IgD-negative memory B cell (primary cell): ENCODE measurements around the gene EPN1. TPM values are rescaled to one million over a fixed set of nuclear protein-coding genes. Genes with fewer than 3 reads are reported as not detected.
A peak's percentile ranks its signal among the peaks of the same experiment; 100 is the strongest.

ENCODE experiments used
- H3K27ac Mint-ChIP-seq, 3 donors: one replicate each; pipeline ENCODE4 v1.8.0; 2020 to 2022; ENCODE audit warnings: mild to moderate bottlenecking in 3 of 3, mixed read lengths in 3 of 3, moderate library complexity in 1 of 3
- H3K27me3 Mint-ChIP-seq: one replicate; pipeline ENCODE4 v1.8.0; 2021; ENCODE audit warnings: mixed read lengths
- H3K36me3 Mint-ChIP-seq: one replicate; pipeline ENCODE4 v1.8.0; 2020; ENCODE audit warnings: mild to moderate bottlenecking, mixed read lengths
- H3K4me1 Mint-ChIP-seq, 3 donors: one replicate each; pipeline ENCODE4 v1.8.0; 2020 to 2022; ENCODE audit warnings: mixed read lengths in 3 of 3, mild to moderate bottlenecking in 1 of 3
- H3K4me3 Mint-ChIP-seq, 4 donors: one replicate each; pipeline ENCODE4 v1.8.0; 2020 to 2022; ENCODE audit warnings: mild to moderate bottlenecking in 4 of 4, mixed read lengths in 4 of 4, moderate library complexity in 3 of 4
- H3K9me3 Mint-ChIP-seq, 3 donors: one replicate each; pipeline ENCODE4 v1.8.0; 2020 to 2021; ENCODE audit warnings: mixed read lengths in 3 of 3, mild to moderate bottlenecking in 1 of 3
- polyA plus RNA-seq: library from polyadenylated mRNA; unstranded; fragments of 300-500 nt; fragmentation: Illumina TruSeq; gene quantifications from one replicate; pipeline ENCODE4 v1.2.3, GENCODE V29; 2021

Gene EPN1
- polyA plus RNA-seq, 1 donor from 2014 or later: 29.9 TPM

GRCh38 chr19:55642153-55643002 is 32.6 kb upstream of the EPN1 start:
- H3K4me1 Mint-ChIP-seq: peaks cover 32 to 45% (median 42%) of the 10 kb centered on the region in 3 donors
- peak overlapping the region; percentile 92 to 97 (median 97) for H3K27ac Mint-ChIP-seq
- peaks cover 4% of the 10 kb centered on the region for H3K36me3 Mint-ChIP-seq
- peaks cover 0 to 2% (median 0%) of the 10 kb centered on the region in 3 donors for H3K9me3 Mint-ChIP-seq
- peak overlapping the region; percentile 86 to 97 (median 92) for H3K4me3 Mint-ChIP-seq
- H3K27me3 Mint-ChIP-seq: no peaks in the 10 kb centered on the region

GRCh38 chr19:55643003-55643886 is 31.8 kb upstream of the EPN1 start, which contains the start of gene ZNF581:
Gene ZNF581 (plus strand): TSS chr19:55643649. CDS start chr19:55644572, 923 bp downstream.
- Mint-ChIP-seq H3K4me1 (peaks cover 32 to 38% (median 36%) of the 10 kb centered on the region in 3 donors), H3K36me3 (peaks cover 4% of the 10 kb centered on the region)

GRCh38 chr19:55643887-55644176 is 31.2 kb upstream of the EPN1 start:
- H3K27me3 Mint-ChIP-seq: no peaks in the 10 kb centered on the region
- peaks cover 0 to 2% (median 0%) of the 10 kb centered on the region in 3 donors for H3K9me3 Mint-ChIP-seq
- H3K4me1 Mint-ChIP-seq: peaks cover 32 to 38% (median 36%) of the 10 kb centered on the region in 3 donors
- H3K27ac Mint-ChIP-seq: peak overlapping the region in 2 of 3 donors; percentile 87 to 98
- peaks cover 4% of the 10 kb centered on the region for H3K36me3 Mint-ChIP-seq
- H3K4me3 Mint-ChIP-seq: peak overlapping the region; percentile 86 to 97 (median 92)

More at GRCh38 chr19:55643003-55643886, 31.8 kb upstream of the EPN1 start, which contains the start of gene ZNF581:
- Mint-ChIP-seq H3K27me3 (no peaks in the 10 kb centered on the region), H3K4me3 (peak within 1 kb of the TSS; percentile 86 to 97 (median 92)), H3K9me3 (peaks cover 0 to 2% (median 0%) of the 10 kb centered on the region in 3 donors), H3K27ac (peak within 1 kb of the TSS; percentile 92 to 98 (median 97))

- Mint-ChIP-seq H3K4me3 (peak overlapping the region; percentile 86 to 97 (median 92)), H3K36me3 (peaks cover 3% of the 10 kb centered on the region), H3K27me3 (no peaks in the 10 kb centered on the region), H3K27ac (peak overlapping the region in 2 of 3 donors; percentile 87 to 98), H3K4me1 (peaks cover 32 to 35% (median 32%) of the 10 kb centered on the region in 3 donors), H3K9me3 (no peaks in the 10 kb centered on the region)
Observed at GRCh38 chr19:55644191-55644833, 30.7 kb upstream of the EPN1 start.

- Mint-ChIP-seq H3K27ac (peak overlapping the region; percentile 80 to 98 (median 92)), H3K27me3 (no peaks in the 10 kb centered on the region), H3K9me3 (no peaks in the 10 kb centered on the region), H3K36me3 (peaks cover 3% of the 10 kb centered on the region), H3K4me1 (peaks cover 31 to 32% (median 32%) of the 10 kb centered on the region in 3 donors), H3K4me3 (peak overlapping the region; percentile 86 to 97 (median 92))
Observed at GRCh38 chr19:55644842-55645511, 30.0 kb upstream of the EPN1 start.

- H3K4me1 Mint-ChIP-seq: peaks cover 27 to 32% (median 29%) of the 10 kb centered on the region in 3 donors
- H3K4me3 Mint-ChIP-seq: peak overlapping the region; percentile 59 to 90 (median 86)
- peak overlapping the region; percentile 80 to 96 (median 92) for H3K27ac Mint-ChIP-seq
- no peaks in the 10 kb centered on the region for H3K27me3 Mint-ChIP-seq
- peaks cover 4% of the 10 kb centered on the region for H3K36me3 Mint-ChIP-seq
- H3K9me3 Mint-ChIP-seq: no peaks in the 10 kb centered on the region
Observed at GRCh38 chr19:55645512-55645881, 29.5 kb upstream of the EPN1 start.

- peaks cover 4% of the 10 kb centered on the region for H3K36me3 Mint-ChIP-seq
- H3K4me1 Mint-ChIP-seq: peaks cover 24 to 28% (median 25%) of the 10 kb centered on the region in 3 donors
- no peaks in the 10 kb centered on the region for H3K27me3 Mint-ChIP-seq
- peak overlapping the region; percentile 89 to 97 (median 96) for H3K27ac Mint-ChIP-seq
- peak overlapping the region; percentile 94 to 99 (median 96) for H3K4me3 Mint-ChIP-seq
- H3K9me3 Mint-ChIP-seq: no peaks in the 10 kb centered on the region
Observed at GRCh38 chr19:55646889-55647731, 27.9 kb upstream of the EPN1 start.

GRCh38 chr19:55647732-55648584 is 27.1 kb upstream of the EPN1 start, which contains the start of gene CCDC106:
Gene CCDC106 (plus strand): TSS chr19:55648212. CDS start chr19:55649047, 835 bp downstream.
- peak within 1 kb of the TSS; percentile 89 to 97 (median 96) for H3K27ac Mint-ChIP-seq
- H3K27me3 Mint-ChIP-seq: no peaks in the 10 kb centered on the region
- peak within 1 kb of the TSS; percentile 94 to 99 (median 96) for H3K4me3 Mint-ChIP-seq
- H3K36me3 Mint-ChIP-seq: peaks cover 4% of the 10 kb centered on the region
- peaks cover 22 to 27% (median 23%) of the 10 kb centered on the region in 3 donors for H3K4me1 Mint-ChIP-seq
- H3K9me3 Mint-ChIP-seq: no peaks in the 10 kb centered on the region

- no peaks in the 10 kb centered on the region for H3K9me3 Mint-ChIP-seq
- peak overlapping the region; percentile 79 to 90 (median 86) for H3K4me3 Mint-ChIP-seq
- H3K27ac Mint-ChIP-seq: peak overlapping the region; percentile 76 to 90 (median 90)
- H3K27me3 Mint-ChIP-seq: no peaks in the 10 kb centered on the region
- H3K36me3 Mint-ChIP-seq: peaks cover 4% of the 10 kb centered on the region
- H3K4me1 Mint-ChIP-seq: peaks cover 18 to 21% (median 19%) of the 10 kb centered on the region in 3 donors
Observed at GRCh38 chr19:55648585-55649267, 26.3 kb upstream of the EPN1 start.

- H3K4me3 Mint-ChIP-seq: peak overlapping the region; percentile 79 to 90 (median 86)
- H3K36me3 Mint-ChIP-seq: peaks cover 5% of the 10 kb centered on the region
- no peaks in the 10 kb centered on the region for H3K27me3 Mint-ChIP-seq
- peaks cover 14 to 27% (median 14%) of the 10 kb centered on the region in 3 donors for H3K4me1 Mint-ChIP-seq
- H3K27ac Mint-ChIP-seq: peak overlapping the region; percentile 76 to 90 (median 86)
- no peaks in the 10 kb centered on the region for H3K9me3 Mint-ChIP-seq
Observed at GRCh38 chr19:55649268-55650125, 25.5 kb upstream of the EPN1 start.

- Mint-ChIP-seq H3K36me3 (peaks cover 6% of the 10 kb centered on the region), H3K27ac (peak overlapping the region; percentile 46 to 90 (median 76)), H3K4me1 (peaks cover 11 to 28% (median 12%) of the 10 kb centered on the region in 3 donors), H3K4me3 (peak overlapping the region in 3 of 4 donors; percentile 37 to 83 (median 79)), H3K27me3 (no peaks in the 10 kb centered on the region), H3K9me3 (no peaks in the 10 kb centered on the region)
Observed at GRCh38 chr19:55650126-55650557, 24.9 kb upstream of the EPN1 start.
